Keratinocyte (primary cell): ENCODE measurements around the gene GSTA3.

ENCODE experiments used
- EZH2 ChIP-seq: IDR thresholded peaks from one replicate; pipeline ENCODE4 v1.6.1; 2012; ENCODE audit warnings: inconsistent platforms, mild to moderate bottlenecking, low read length, moderate library complexity
- TF ChIP-seq, protein P1 (sequence below), 3 experiments: IDR thresholded peaks in 1 of 3; conservative IDR thresholded peaks in 1 of 3; optimal IDR thresholded peaks in 1 of 3; 2 replicates in 2 of 3; 3 replicates in 1 of 3; pipeline versions ENCODE3 to v1.5.1; 2011; ENCODE audit warnings: low read length in 3 of 3, mild to moderate bottlenecking in 3 of 3, moderate library complexity in 2 of 3, control low read depth in 1 of 3, inconsistent platforms in 1 of 3; ENCODE audit not compliant: insufficient read depth in 2 of 3; ENCODE audit errors: extremely low read depth in 1 of 3

DNA sequence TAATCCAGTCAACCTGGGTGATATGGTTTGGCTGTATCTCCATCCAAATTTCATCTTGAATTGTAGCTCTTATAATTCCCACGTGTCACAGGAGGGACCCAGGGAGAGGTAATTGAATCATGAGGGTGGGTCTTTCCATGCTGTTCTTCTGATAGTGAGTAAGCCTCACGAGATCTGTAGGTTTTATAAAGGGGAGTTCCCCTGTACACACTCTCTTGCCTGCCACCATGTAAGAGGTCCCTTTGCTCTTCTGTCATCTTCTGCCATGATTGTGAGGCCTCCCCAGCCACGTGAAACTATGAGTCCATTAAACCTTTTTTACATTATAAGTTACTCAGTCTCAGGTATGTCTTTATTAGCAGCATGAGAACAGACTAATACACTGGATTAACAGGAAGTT lies 19.5 kb downstream of the GSTA3 start:
- no peak for TF ChIP-seq EZH2
- TF ChIP-seq, protein P1, sequence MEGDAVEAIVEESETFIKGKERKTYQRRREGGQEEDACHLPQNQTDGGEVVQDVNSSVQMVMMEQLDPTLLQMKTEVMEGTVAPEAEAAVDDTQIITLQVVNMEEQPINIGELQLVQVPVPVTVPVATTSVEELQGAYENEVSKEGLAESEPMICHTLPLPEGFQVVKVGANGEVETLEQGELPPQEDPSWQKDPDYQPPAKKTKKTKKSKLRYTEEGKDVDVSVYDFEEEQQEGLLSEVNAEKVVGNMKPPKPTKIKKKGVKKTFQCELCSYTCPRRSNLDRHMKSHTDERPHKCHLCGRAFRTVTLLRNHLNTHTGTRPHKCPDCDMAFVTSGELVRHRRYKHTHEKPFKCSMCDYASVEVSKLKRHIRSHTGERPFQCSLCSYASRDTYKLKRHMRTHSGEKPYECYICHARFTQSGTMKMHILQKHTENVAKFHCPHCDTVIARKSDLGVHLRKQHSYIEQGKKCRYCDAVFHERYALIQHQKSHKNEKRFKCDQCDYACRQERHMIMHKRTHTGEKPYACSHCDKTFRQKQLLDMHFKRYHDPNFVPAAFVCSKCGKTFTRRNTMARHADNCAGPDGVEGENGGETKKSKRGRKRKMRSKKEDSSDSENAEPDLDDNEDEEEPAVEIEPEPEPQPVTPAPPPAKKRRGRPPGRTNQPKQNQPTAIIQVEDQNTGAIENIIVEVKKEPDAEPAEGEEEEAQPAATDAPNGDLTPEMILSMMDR (optimal IDR thresholded peaks at IDR 0.05 in 1 of 3, IDR thresholded peaks at IDR 0.05 in 1 of 3, conservative IDR thresholded peaks at IDR 0.05 in 1 of 3; ENCODE audit: extremely low read depth in 1 of 3, insufficient read depth in 2 of 3, low read length in 3 of 3): no peak
